Astrocyte (in vitro differentiated cells and primary cell): ENCODE measurements around the gene ZXDC. TPM values are rescaled to one million over a fixed set of nuclear protein-coding genes. Genes with fewer than 3 reads are reported as not detected.
A peak's percentile ranks its signal among the peaks of the same experiment; 100 is the strongest.

Experiments
- DNase-seq: peaks from one replicate; pipeline ENCODE4 v3.0.0-alpha.2; 2010; ENCODE audit warnings: low read depth
- FAIRE-seq: peaks from 2 replicates; lab custom pipeline; 2011; peaks lifted over from hg19 to GRCh38; lab: Jason Lieb, UNC
- H2AFZ ChIP-seq: 2 replicates; pipeline ENCODE4 v1.6.0; 2012; ENCODE audit warnings: low read depth, low read length, inconsistent platforms
- H3K27ac ChIP-seq: 2 replicates; pipeline ENCODE4 v1.5.1; 2011; ENCODE audit warnings: low read depth, low read length, inconsistent platforms
- H3K27me3 ChIP-seq: 2 replicates; pipeline ENCODE4 v1.6.0; 2011; ENCODE audit warnings: low read length, inconsistent platforms; ENCODE audit not compliant: insufficient read depth
- H3K36me3 ChIP-seq: 2 replicates; pipeline ENCODE4 v1.5.1; 2011; ENCODE audit warnings: low read length, inconsistent platforms; ENCODE audit not compliant: insufficient read depth
- H3K4me1 ChIP-seq: 2 replicates; pipeline ENCODE4 v1.5.1; 2011; ENCODE audit warnings: low read length, inconsistent platforms; ENCODE audit not compliant: insufficient read depth
- H3K4me2 ChIP-seq: 2 replicates; pipeline ENCODE4 v1.6.0; 2012; ENCODE audit warnings: low read length, inconsistent platforms
- H3K4me3 ChIP-seq: 2 replicates; pipeline ENCODE4 v1.5.1; 2011; ENCODE audit warnings: low read depth, mild to moderate bottlenecking, low read length, inconsistent platforms; ENCODE audit not compliant: insufficient read depth
- H3K79me2 ChIP-seq: 2 replicates; pipeline ENCODE4 v1.6.0; 2012; ENCODE audit warnings: mild to moderate bottlenecking, low read length, inconsistent platforms; ENCODE audit not compliant: insufficient read depth
- H3K9ac ChIP-seq: 2 replicates; pipeline ENCODE4 v1.6.0; 2012; ENCODE audit warnings: mild to moderate bottlenecking, low read length, inconsistent platforms
- H3K9me3 ChIP-seq: 2 replicates; pipeline ENCODE4 v1.5.1; 2012; ENCODE audit warnings: low read depth, mild to moderate bottlenecking, low read length, inconsistent platforms; ENCODE audit not compliant: insufficient read depth
- H4K20me1 ChIP-seq: 2 replicates; pipeline ENCODE4 v1.6.0; 2012; ENCODE audit warnings: low read length, inconsistent platforms; ENCODE audit not compliant: insufficient read depth
- H3K27ac Mint-ChIP-seq: one replicate; pipeline ENCODE4 v1.8.0; 2021; ENCODE audit warnings: mild to moderate bottlenecking, mixed read lengths; ENCODE audit not compliant: unreplicated experiment
- H3K27me3 Mint-ChIP-seq: one replicate; pipeline ENCODE4 v1.8.0; 2021; ENCODE audit warnings: low read depth, mixed read lengths; ENCODE audit not compliant: unreplicated experiment
- H3K36me3 Mint-ChIP-seq: one replicate; pipeline ENCODE4 v1.8.0; 2021; ENCODE audit warnings: low read depth, mixed read lengths; ENCODE audit not compliant: unreplicated experiment
- H3K4me1 Mint-ChIP-seq: one replicate; pipeline ENCODE4 v1.8.0; 2021; ENCODE audit warnings: low read depth, mixed read lengths; ENCODE audit not compliant: unreplicated experiment
- H3K4me3 Mint-ChIP-seq: one replicate; pipeline ENCODE4 v1.8.0; 2021; ENCODE audit warnings: mild to moderate bottlenecking, moderate library complexity, mixed read lengths; ENCODE audit not compliant: unreplicated experiment
- H3K9me3 Mint-ChIP-seq: one replicate; pipeline ENCODE4 v1.8.0; 2021; ENCODE audit warnings: mild to moderate bottlenecking, mixed read lengths; ENCODE audit not compliant: unreplicated experiment
- EZH2 ChIP-seq: IDR thresholded peaks from 2 replicates; pipeline ENCODE4 v1.6.1; 2012; ENCODE audit warnings: mild to moderate bottlenecking, low read length, inconsistent platforms; ENCODE audit not compliant: insufficient read depth
- total RNA-seq: library from RNA; stranded (reverse); gene quantifications from 2 replicates; pipeline ENCODE4 v1.2.1, GENCODE V29; 2021
- TF ChIP-seq, protein P1 (sequence below): IDR thresholded peaks from 2 replicates; pipeline ENCODE4 v1.5.1; 2011; ENCODE audit warnings: low read depth, mild to moderate bottlenecking, inconsistent platforms, low read length, moderate library complexity; ENCODE audit not compliant: insufficient read depth

The ZXDC gene
- total RNA-seq, 1 donor from 2014 or later, result 19.6 TPM

GRCh38 chr3:126476166-126477060 lies 722 bp upstream of the ZXDC start:
- peak; percentile 16 for DNase-seq
- H3K9ac ChIP-seq, result peak overlapping the region; percentile 87

GRCh38 chr3:126474498-126475412 lies 936 bp downstream of the ZXDC start:
- H3K27me3 Mint-ChIP-seq, result peaks cover 2% of the 10 kb centered on the region
- Histone ChIP-seq H3K4me3 (peak overlapping the region; percentile 80), H4K20me1 (peaks cover 51% of the 10 kb centered on the region), H3K27me3 (no peaks in the 10 kb centered on the region), H3K9me3 (no peaks in the 10 kb centered on the region), H3K79me2 (peaks cover 51% of the 10 kb centered on the region), H3K36me3 (peaks cover 14% of the 10 kb centered on the region), H3K9ac (peak overlapping the region; percentile 83), H3K27ac (peak overlapping the region; percentile 75), H3K4me1 (peaks cover 35% of the 10 kb centered on the region), H2AFZ (peak overlapping the region; percentile 39), H3K4me2 (peak overlapping the region; percentile 99)
- TF ChIP-seq EZH2, result no peak
- TF ChIP-seq, protein P1, sequence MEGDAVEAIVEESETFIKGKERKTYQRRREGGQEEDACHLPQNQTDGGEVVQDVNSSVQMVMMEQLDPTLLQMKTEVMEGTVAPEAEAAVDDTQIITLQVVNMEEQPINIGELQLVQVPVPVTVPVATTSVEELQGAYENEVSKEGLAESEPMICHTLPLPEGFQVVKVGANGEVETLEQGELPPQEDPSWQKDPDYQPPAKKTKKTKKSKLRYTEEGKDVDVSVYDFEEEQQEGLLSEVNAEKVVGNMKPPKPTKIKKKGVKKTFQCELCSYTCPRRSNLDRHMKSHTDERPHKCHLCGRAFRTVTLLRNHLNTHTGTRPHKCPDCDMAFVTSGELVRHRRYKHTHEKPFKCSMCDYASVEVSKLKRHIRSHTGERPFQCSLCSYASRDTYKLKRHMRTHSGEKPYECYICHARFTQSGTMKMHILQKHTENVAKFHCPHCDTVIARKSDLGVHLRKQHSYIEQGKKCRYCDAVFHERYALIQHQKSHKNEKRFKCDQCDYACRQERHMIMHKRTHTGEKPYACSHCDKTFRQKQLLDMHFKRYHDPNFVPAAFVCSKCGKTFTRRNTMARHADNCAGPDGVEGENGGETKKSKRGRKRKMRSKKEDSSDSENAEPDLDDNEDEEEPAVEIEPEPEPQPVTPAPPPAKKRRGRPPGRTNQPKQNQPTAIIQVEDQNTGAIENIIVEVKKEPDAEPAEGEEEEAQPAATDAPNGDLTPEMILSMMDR, result no peak
- H3K4me1 Mint-ChIP-seq, result peaks cover 23% of the 10 kb centered on the region
- peaks cover 2% of the 10 kb centered on the region for H3K9me3 Mint-ChIP-seq
- FAIRE-seq (no peak), DNase-seq (peak; percentile 34)
- peak overlapping the region; percentile 97 for H3K4me3 Mint-ChIP-seq
- peaks cover 7% of the 10 kb centered on the region for H3K36me3 Mint-ChIP-seq
- H3K27ac Mint-ChIP-seq, result peak overlapping the region; percentile 48

More at GRCh38 chr3:126476166-126477060, 722 bp upstream of the ZXDC start:
- peak overlapping the region; percentile 77 for H3K4me3 Mint-ChIP-seq
- Histone ChIP-seq H4K20me1 (peaks cover 35% of the 10 kb centered on the region), H3K79me2 (peaks cover 36% of the 10 kb centered on the region), H3K4me2 (peak overlapping the region; percentile 98), H3K27me3 (no peaks in the 10 kb centered on the region), H3K4me3 (peak overlapping the region; percentile 84), H3K4me1 (peaks cover 35% of the 10 kb centered on the region), H3K27ac (peak overlapping the region; percentile 63), H3K36me3 (peaks cover 4% of the 10 kb centered on the region), H3K9me3 (no peaks in the 10 kb centered on the region), H2AFZ (peak overlapping the region; percentile 99)
- H3K27ac Mint-ChIP-seq, result no peak overlapping the region
- peaks cover 15% of the 10 kb centered on the region for H3K27me3 Mint-ChIP-seq
- no peak for FAIRE-seq
- no peaks in the 10 kb centered on the region for H3K36me3 Mint-ChIP-seq
- peaks cover 26% of the 10 kb centered on the region for H3K4me1 Mint-ChIP-seq
- TF ChIP-seq EZH2, result no peak
- TF ChIP-seq, protein P1, result no peak
- peaks cover 2% of the 10 kb centered on the region for H3K9me3 Mint-ChIP-seq
